Upper lobe of right lung (tissue), 1 donor: ENCODE measurements around the gene VPS39. TPM values are rescaled to one million over a fixed set of nuclear protein-coding genes. Genes with fewer than 3 reads are reported as not detected.

Experiments used
- ATAC-seq: fragments of 200-7000 bp; cut with Tn5 transposase; one replicate; pipeline ENCODE4 v1.9.1; 2020; ENCODE audit warnings: mild to moderate bottlenecking, moderate library complexity
- DNase-seq: peaks from one replicate; pipeline ENCODE4 v3.0.0-alpha.2; 2020
- H3K27ac ChIP-seq: fragments of 200-600 bp; one replicate; pipeline ENCODE4 v1.8.0; 2022
- H3K27me3 ChIP-seq: fragments of 200-600 bp; one replicate; pipeline ENCODE4 v1.8.0; 2022; ENCODE audit warnings: mild to moderate bottlenecking
- H3K36me3 ChIP-seq: fragments of 200-600 bp; one replicate; pipeline ENCODE4 v1.8.0; 2022
- H3K4me1 ChIP-seq: fragments of 200-600 bp; one replicate; pipeline ENCODE4 v1.8.0; 2022
- H3K4me3 ChIP-seq: fragments of 200-600 bp; one replicate; pipeline ENCODE4 v1.8.0; 2022; ENCODE audit warnings: mild to moderate bottlenecking
- H3K9me3 ChIP-seq: fragments of 200-600 bp; one replicate; pipeline ENCODE4 v1.8.0; 2022
- CTCF ChIP-seq: fragments of 200-600 bp; IDR thresholded peaks from one replicate; pipeline ENCODE4 v1.8.0; 2022; ENCODE audit warnings: antibody characterized with exemption
- intact Hi-C: fragments of 100-400 bp; cut with DNase I; formaldehyde crosslinking; loops from one replicate; pipeline ENCODE4 v1.11.0; 2022
- total RNA-seq: library from RNA; stranded (reverse); fragmentation: NEBNext Ultra II Directional; extraction: Animal tissue kit (Norgen Biotek cat#: 25700); gene quantifications from one replicate; pipeline ENCODE4 v1.2.1, GENCODE V29; 2021
- donor health status: DM: no; HTN: yes; CAD: no; lungs with severe emphysema.

Gene VPS39
- total RNA-seq, 1 donor from 2014 or later: 83.3 TPM

GRCh38 chr15:42198516-42198915, 9.6 kb downstream of the VPS39 start:
- Histone ChIP-seq H3K9me3 (no peaks in the 10 kb centered on the region), H3K4me3 (no peak overlapping the region), H3K36me3 (peaks cover 38% of the 10 kb centered on the region), H3K27ac (no peak overlapping the region), H3K4me1 (no peaks in the 10 kb centered on the region), H3K27me3 (no peaks in the 10 kb centered on the region)
- no peak for ATAC-seq
- TF ChIP-seq CTCF: no peak
- intact Hi-C loops: no loop called here
- no peak for DNase-seq

- intact Hi-C loops: no loop called here
- H3K27me3 ChIP-seq: no peaks in the 10 kb centered on the region
- no peak overlapping the region for H3K27ac ChIP-seq
- TF ChIP-seq CTCF: no peak
- H3K4me3 ChIP-seq: no peak overlapping the region
- peak; percentile 70 for ATAC-seq
- peak; percentile 65 for DNase-seq
- H3K9me3 ChIP-seq: no peaks in the 10 kb centered on the region
- peaks cover 51% of the 10 kb centered on the region for H3K36me3 ChIP-seq
- no peaks in the 10 kb centered on the region for H3K4me1 ChIP-seq
Observed at GRCh38 chr15:42194513-42194912, 13.6 kb downstream of the VPS39 start.

DNA sequence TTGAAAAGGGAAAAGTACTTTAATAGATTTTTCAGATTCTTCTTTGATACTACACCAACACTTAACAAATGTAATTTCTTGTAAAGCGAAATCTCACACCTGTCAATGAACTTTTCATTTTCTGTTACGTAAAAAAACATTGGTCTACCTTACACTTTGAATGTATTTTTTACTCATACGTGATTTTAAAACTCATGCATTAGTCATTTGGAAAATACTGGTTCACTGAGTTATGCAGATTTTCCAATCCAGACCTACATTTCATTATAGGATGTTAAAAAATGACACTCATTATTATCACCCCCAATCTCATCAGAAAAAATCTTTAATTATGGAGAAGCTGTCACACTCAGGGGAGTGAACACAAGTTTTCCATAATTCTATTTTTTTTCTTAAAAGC, 14.7 kb downstream of the VPS39 start:
- ATAC-seq: no peak
- H3K4me1 ChIP-seq: no peaks in the 10 kb centered on the region
- intact Hi-C loops: no loop called here
- no peak overlapping the region for H3K27ac ChIP-seq
- H3K4me3 ChIP-seq: no peak overlapping the region
- H3K9me3 ChIP-seq: no peaks in the 10 kb centered on the region
- H3K36me3 ChIP-seq: peaks cover 50% of the 10 kb centered on the region
- no peak for TF ChIP-seq CTCF
- no peak for DNase-seq
- no peaks in the 10 kb centered on the region for H3K27me3 ChIP-seq

DNA sequence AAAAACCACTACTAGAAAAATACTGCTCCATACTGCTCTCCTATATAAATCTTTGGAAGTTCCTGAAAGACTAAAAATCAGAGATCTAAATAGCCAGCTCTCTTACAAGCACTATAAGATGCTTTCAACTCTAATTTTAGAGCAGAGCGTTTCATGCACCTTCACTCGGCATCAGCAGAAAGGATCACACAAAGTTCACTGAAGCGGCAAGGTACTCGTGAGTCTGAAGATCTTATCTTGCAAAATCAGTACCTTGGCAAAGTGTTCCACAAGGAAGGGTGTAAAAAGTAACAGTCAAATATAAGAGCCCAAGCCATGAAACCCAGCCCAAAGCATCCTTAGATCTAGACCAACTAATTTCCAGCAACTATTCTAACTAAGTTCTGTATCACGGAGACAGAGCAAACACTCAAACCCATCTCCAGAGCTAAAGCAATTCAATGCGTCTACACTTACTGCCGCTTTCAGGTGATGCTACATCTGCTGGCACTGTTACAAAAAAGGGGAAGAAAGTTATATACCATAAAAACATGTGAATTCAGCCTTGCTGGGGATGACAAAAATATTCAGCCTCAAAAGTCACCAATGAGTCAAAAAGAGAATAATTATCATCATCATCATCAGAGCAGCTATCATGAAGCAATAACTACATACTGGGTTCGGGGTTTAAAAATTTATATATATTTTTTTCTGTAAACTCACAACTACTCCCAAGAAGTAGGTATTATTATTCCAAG, 16.3 kb downstream of the VPS39 start:
- no peak for DNase-seq
- intact Hi-C loops: no loop called here
- H3K27me3 ChIP-seq: no peaks in the 10 kb centered on the region
- no peak overlapping the region for H3K4me3 ChIP-seq
- ATAC-seq: no peak
- H3K36me3 ChIP-seq: peaks cover 55% of the 10 kb centered on the region
- H3K4me1 ChIP-seq: no peaks in the 10 kb centered on the region
- H3K9me3 ChIP-seq: no peaks in the 10 kb centered on the region
- no peak overlapping the region for H3K27ac ChIP-seq
- no peak for TF ChIP-seq CTCF

DNA sequence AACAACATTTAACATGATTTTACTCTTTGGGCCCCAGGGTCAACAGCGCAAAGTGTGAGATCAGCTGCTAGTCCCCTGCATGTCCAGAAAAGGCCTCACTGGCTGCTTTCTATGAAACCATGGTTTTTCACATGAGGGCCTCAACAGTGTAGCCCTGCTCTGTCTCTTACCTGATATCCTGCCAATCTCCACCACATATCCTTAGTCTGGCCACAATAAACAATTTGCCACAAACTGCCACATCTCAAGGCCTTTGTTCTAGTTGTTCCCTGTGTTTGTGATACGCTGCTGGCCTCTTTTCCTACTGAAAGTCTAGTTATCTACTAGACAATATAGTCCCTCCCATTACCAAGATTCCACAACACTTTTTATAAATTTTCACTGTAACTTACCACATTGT, 17.7 kb downstream of the VPS39 start:
- intact Hi-C loops: no loop called here
- no peak overlapping the region for H3K4me3 ChIP-seq
- no peak overlapping the region for H3K27ac ChIP-seq
- H3K36me3 ChIP-seq: peaks cover 69% of the 10 kb centered on the region
- ATAC-seq (no peak), DNase-seq (no peak)
- no peak for TF ChIP-seq CTCF
- no peaks in the 10 kb centered on the region for H3K4me1 ChIP-seq
- H3K9me3 ChIP-seq: no peaks in the 10 kb centered on the region
- no peaks in the 10 kb centered on the region for H3K27me3 ChIP-seq

DNA sequence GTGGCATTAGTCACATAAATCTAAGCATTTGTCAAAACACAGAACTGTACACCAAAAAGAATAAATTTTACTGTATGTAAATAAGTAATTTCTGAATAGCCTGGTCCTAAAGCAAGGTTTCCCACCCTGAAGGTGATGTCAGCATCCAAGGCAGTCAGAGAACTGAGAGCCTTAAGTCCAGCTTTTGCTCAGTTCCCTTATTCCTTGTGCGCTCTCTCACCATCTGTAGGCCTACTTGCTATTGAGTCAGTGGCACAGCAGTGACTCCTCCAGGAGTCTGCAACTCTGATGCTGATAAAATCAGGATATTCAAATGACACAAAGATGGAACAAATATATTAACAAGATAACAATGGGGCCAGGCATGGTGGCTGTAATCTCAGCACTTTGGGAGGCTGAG, 22.3 kb downstream of the VPS39 start:
- TF ChIP-seq CTCF: no peak
- no peak overlapping the region for H3K27ac ChIP-seq
- H3K4me3 ChIP-seq: no peak overlapping the region
- intact Hi-C loops: no loop called here
- no peaks in the 10 kb centered on the region for H3K27me3 ChIP-seq
- no peaks in the 10 kb centered on the region for H3K9me3 ChIP-seq
- H3K36me3 ChIP-seq: peaks cover 96% of the 10 kb centered on the region
- H3K4me1 ChIP-seq: no peaks in the 10 kb centered on the region
- ATAC-seq: no peak
- DNase-seq: no peak
